ENCODE data around the gene ZC3H14. TPM values are rescaled to one million over a fixed set of nuclear protein-coding genes. Genes with fewer than 3 reads are reported as not detected.
A peak's percentile ranks its signal among the peaks of the same experiment; 100 is the strongest.

The ZC3H14 gene
- total RNA-seq, 1 experiment from 2014 or later = 44.9 TPM

GRCh38 chr14:88621100-88621499, 58.3 kb downstream of the ZC3H14 start:
- Histone ChIP-seq H3K36me3 (peaks cover under 1% of the 10 kb centered on the region; the same call in 1 of the 2 replicates), H3K4me3 (no peak overlapping the region), H3K27me3 (no peaks in the 10 kb centered on the region), H3K9me3 (no peaks in the 10 kb centered on the region)
- DNase-seq = no peak

- no peaks in the 10 kb centered on the region for H3K9me3 ChIP-seq
- no peaks in the 10 kb centered on the region for H3K27me3 ChIP-seq
- H3K4me3 ChIP-seq = no peak overlapping the region
- DNase-seq = no peak
- no peaks in the 10 kb centered on the region for H3K36me3 ChIP-seq
Measured at GRCh38 chr14:88625671-88626070, 62.8 kb downstream of the ZC3H14 start.

GRCh38 chr14:88628033-88628432, 65.2 kb downstream of the ZC3H14 start:
- no peaks in the 10 kb centered on the region for H3K27me3 ChIP-seq
- no peak overlapping the region for H3K4me3 ChIP-seq
- no peaks in the 10 kb centered on the region for H3K36me3 ChIP-seq
- H3K9me3 ChIP-seq = no peaks in the 10 kb centered on the region
- DNase-seq = no peak

GRCh38 chr14:88628462-88628861, 65.6 kb downstream of the ZC3H14 start:
- Histone ChIP-seq H3K27me3 (no peaks in the 10 kb centered on the region), H3K9me3 (no peaks in the 10 kb centered on the region), H3K4me3 (no peak overlapping the region), H3K36me3 (no peaks in the 10 kb centered on the region)
- no peak for DNase-seq

- Histone ChIP-seq H3K9me3 (no peaks in the 10 kb centered on the region), H3K27me3 (no peaks in the 10 kb centered on the region), H3K36me3 (no peaks in the 10 kb centered on the region), H3K4me3 (no peak overlapping the region)
- DNase-seq = no peak
Measured at GRCh38 chr14:88630565-88630964, 67.7 kb downstream of the ZC3H14 start.

GRCh38 chr14:88631091-88631490, 68.3 kb downstream of the ZC3H14 start:
- no peaks in the 10 kb centered on the region for H3K27me3 ChIP-seq
- no peaks in the 10 kb centered on the region for H3K9me3 ChIP-seq
- H3K36me3 ChIP-seq = no peaks in the 10 kb centered on the region
- DNase-seq = no peak
- H3K4me3 ChIP-seq = no peak overlapping the region

- H3K27me3 ChIP-seq = no peaks in the 10 kb centered on the region
- no peak overlapping the region for H3K4me3 ChIP-seq
- H3K9me3 ChIP-seq = no peaks in the 10 kb centered on the region
- DNase-seq = no peak
- H3K36me3 ChIP-seq = no peaks in the 10 kb centered on the region
Measured at GRCh38 chr14:88632512-88632911, 69.7 kb downstream of the ZC3H14 start.

GRCh38 chr14:88639221-88639620, 76.4 kb downstream of the ZC3H14 start:
- no peaks in the 10 kb centered on the region for H3K27me3 ChIP-seq
- H3K36me3 ChIP-seq = no peaks in the 10 kb centered on the region
- no peak for DNase-seq
- no peaks in the 10 kb centered on the region for H3K9me3 ChIP-seq
- no peak overlapping the region for H3K4me3 ChIP-seq

- Histone ChIP-seq H3K36me3 (no peaks in the 10 kb centered on the region), H3K9me3 (no peaks in the 10 kb centered on the region), H3K27me3 (no peaks in the 10 kb centered on the region), H3K4me3 (no peak overlapping the region)
- DNase-seq = no peak
Measured at GRCh38 chr14:88660056-88660455, 97.2 kb downstream of the ZC3H14 start.

GRCh38 chr14:88667555-88668273, 104.9 kb downstream of the ZC3H14 start:
- peak; percentile 12 for DNase-seq
- Histone ChIP-seq H3K9me3 (no peaks in the 10 kb centered on the region), H3K4me3 (no peak overlapping the region), H3K27me3 (no peaks in the 10 kb centered on the region), H3K36me3 (no peaks in the 10 kb centered on the region)

- H3K9me3 ChIP-seq = no peaks in the 10 kb centered on the region
- no peak overlapping the region for H3K4me3 ChIP-seq
- no peaks in the 10 kb centered on the region for H3K36me3 ChIP-seq
- DNase-seq = no peak
- H3K27me3 ChIP-seq = no peaks in the 10 kb centered on the region
Measured at GRCh38 chr14:88668448-88669116, 105.7 kb downstream of the ZC3H14 start.

- Histone ChIP-seq H3K9me3 (no peaks in the 10 kb centered on the region), H3K4me3 (no peak overlapping the region), H3K36me3 (no peaks in the 10 kb centered on the region), H3K27me3 (no peaks in the 10 kb centered on the region)
- DNase-seq = no peak
Measured at GRCh38 chr14:88669346-88669745, 106.5 kb downstream of the ZC3H14 start.

Other genes with a start within 250 kb of the ZC3H14 start
- not detected in 2 replicates for gene KCNK10, start 239.8 kb upstream of the ZC3H14 start, total RNA-seq (2014; rRNA removed; shearing (Covaris generic); ENCODE audit: low replicate concordance)
- 0.07 and 4.5 TPM in 2 replicates for gene SPATA7, start 177.4 kb upstream of the ZC3H14 start, total RNA-seq (2014; rRNA removed; shearing (Covaris generic); ENCODE audit: low replicate concordance)
- 1.5 and 4.2 TPM in 2 replicates for gene PTPN21, start 8.0 kb upstream of the ZC3H14 start, total RNA-seq (2014; rRNA removed; shearing (Covaris generic); ENCODE audit: low replicate concordance)
- gene EML5, start 229.9 kb downstream of the ZC3H14 start, total RNA-seq (2014; rRNA removed; shearing (Covaris generic); ENCODE audit: low replicate concordance) = 0.23 and 0.62 TPM in 2 replicates

Measured in MG63 (cell line).